ENCODE results near the gene PDIK1L. TPM values are rescaled to one million over a fixed set of nuclear protein-coding genes. Genes with fewer than 3 reads are reported as not detected.

The PDIK1L gene
- total RNA-seq, 1 donor from 2014 or later = 19.4 TPM

DNA sequence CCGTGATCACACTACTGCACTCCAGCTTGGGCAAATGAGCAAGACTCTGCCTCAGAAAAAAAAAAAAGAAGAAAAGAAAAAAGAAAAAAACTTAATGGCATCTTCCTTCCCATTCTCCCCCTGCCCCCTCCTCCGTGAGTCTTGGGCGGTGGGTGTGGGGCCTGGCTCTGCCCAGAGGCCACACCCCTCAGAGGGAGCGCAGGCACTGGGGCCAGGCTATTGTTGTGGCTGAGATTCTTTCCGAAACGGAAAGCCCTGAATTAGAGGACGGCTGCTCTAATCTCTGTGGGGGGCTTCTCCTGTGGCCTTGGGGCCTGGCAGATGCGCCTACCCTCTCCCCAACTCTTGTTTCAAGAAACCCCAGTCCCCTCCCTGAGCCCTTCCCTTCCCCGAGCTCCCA is 43.1 kb downstream of the PDIK1L start:
- no peaks in the 10 kb centered on the region for H3K36me3 Mint-ChIP-seq
- peaks cover 44% of the 10 kb centered on the region for H3K4me1 Mint-ChIP-seq
- no peak overlapping the region for H3K27ac Mint-ChIP-seq
- H3K9me3 Mint-ChIP-seq = no peaks in the 10 kb centered on the region
- peaks cover 2% of the 10 kb centered on the region for H3K27me3 Mint-ChIP-seq (ENCODE audit: low read depth)
- no peak for TF ChIP-seq CTCF (IDR thresholded peaks at IDR 0.05; ENCODE audit: unreplicated experiment)
- no peak for DNase-seq (ENCODE audit: low spot score in 2 of 2, unreplicated experiment in 2 of 2)
- no peak overlapping the region for H3K4me3 Mint-ChIP-seq

DNA sequence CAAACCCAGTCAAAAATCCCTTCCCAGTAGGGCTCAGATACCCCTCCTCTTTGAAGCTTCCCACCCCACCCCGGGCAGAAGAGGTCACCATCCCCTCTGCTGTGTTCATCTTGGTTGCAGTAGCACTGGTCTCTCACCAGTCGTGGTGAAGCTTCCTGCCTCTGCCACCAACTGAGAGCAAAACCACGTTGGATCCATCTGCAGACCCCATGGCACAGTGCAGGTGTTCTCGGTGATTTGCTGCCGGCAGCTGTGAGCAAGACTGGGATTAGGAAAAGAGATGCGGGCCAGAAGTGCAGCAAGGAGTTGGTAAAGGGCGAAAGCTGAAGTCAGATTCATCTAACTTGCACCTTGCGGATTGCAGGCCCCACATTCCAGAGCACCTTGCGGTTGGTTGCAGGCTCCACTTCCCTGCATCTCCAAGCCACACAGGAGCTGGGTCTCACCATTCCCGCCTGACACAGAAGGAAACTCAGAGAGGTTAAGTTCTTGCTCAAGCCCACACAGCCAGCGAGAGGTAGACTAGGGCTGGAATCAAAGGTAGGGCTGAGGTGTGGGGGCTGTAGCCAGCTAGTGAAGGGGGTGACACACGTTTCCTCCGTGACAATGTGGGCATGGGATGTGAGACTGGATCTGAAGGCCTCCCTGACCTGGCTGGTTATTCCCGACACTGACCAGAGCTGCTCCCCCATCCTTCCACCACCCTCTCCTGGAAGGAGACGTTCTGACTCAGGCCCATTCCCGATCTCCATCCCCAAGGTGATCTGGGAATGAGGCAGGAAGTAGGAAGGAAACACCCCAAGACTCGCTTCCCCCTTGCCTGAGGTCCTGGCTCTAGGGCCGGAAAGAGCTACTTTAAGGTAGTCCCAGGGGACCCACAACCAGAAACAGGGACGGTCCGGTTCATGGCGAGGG is 44.0 kb downstream of the PDIK1L start:
- H3K27me3 Mint-ChIP-seq (ENCODE audit: low read depth) = peaks cover 2% of the 10 kb centered on the region

DNA sequence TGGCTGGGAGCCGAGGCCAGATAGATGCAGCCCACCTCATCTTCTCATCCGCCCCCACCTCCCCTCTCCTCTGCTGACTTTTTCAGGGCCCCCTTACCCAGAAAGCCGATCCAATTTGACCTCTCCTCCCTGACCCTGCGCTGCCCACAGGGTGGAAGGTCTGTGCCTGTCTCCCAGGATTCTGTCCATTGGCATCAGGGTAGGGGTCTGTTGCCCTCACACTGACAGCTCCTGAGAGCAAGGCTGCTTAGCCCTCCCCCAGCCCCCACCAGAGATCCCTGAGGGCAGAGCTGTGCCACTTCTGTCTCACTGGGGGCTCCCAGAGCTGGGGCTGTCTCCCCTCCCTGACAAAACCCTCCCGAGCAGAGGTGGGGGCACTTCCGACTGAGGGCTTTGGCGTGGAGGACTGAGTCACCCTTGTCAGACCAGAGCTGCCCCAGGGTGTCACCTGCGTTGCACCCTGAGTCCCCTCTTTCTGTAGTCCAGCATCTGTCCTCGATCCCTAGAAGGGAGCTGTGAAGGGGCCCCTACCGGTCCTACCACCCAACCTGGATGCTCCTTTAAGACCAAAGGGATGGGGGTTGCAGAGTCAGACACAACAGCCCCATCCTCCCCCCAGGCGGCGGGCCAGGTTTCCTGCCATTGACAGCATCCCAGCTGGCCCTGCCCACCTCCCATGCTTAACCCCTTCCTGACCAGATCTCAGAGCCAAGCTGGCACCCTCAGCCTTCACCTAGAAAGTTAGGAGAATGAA is 44.8 kb downstream of the PDIK1L start:
- H3K27ac Mint-ChIP-seq = no peak overlapping the region
- no peak for TF ChIP-seq CTCF (IDR thresholded peaks at IDR 0.05; ENCODE audit: unreplicated experiment)
- no peaks in the 10 kb centered on the region for H3K9me3 Mint-ChIP-seq

More for the DNA sequence above, 44.0 kb downstream of the PDIK1L start:
- no peaks in the 10 kb centered on the region for H3K9me3 Mint-ChIP-seq
- H3K27ac Mint-ChIP-seq = no peak overlapping the region
- no peak for DNase-seq (ENCODE audit: low spot score in 2 of 2, unreplicated experiment in 2 of 2)
- peaks cover 45% of the 10 kb centered on the region for H3K4me1 Mint-ChIP-seq
- H3K4me3 Mint-ChIP-seq = no peak overlapping the region
- no peak for TF ChIP-seq CTCF (IDR thresholded peaks at IDR 0.05; ENCODE audit: unreplicated experiment)
- H3K36me3 Mint-ChIP-seq = no peaks in the 10 kb centered on the region

DNA sequence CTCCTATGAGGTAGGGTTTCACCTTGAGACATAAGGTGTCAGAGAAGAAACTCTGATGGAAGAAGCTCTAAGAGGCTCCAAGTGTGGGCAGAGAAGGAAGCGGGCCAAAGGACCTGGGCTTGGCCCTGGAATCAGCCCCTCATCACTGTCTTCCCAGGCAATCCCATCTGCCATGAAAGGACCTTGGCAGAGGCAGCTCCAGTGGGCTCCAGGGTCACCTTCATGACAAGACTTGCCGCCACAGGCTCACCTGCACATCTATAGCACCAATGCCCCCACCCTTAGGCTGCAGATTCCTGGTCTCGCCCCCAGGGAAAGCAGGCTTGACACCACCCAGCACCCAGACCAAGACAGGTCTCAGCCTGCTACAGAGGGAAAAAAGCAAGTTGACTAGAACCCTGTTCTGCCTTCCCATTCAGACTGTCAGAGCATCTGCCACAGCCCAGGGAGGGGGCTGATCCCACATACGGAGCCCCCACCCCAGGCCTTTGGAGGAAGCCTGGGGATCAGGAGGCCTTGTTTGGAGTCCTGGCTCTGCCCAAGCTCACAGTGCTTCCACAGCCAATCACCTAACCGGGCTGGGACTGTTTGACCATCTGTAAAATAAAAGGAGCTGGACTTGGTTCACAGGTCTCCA is 46.8 kb downstream of the PDIK1L start:
- no peak for DNase-seq (ENCODE audit: low spot score in 2 of 2, unreplicated experiment in 2 of 2)

More for the DNA sequence above, 44.8 kb downstream of the PDIK1L start:
- Mint-ChIP-seq H3K36me3 (no peaks in the 10 kb centered on the region), H3K4me3 (peak overlapping the region; percentile 13), H3K4me1 (peaks cover 50% of the 10 kb centered on the region), H3K27me3 (ENCODE audit: low read depth) (peaks cover 4% of the 10 kb centered on the region)
- no peak for DNase-seq (ENCODE audit: low spot score in 2 of 2, unreplicated experiment in 2 of 2)

More for the DNA sequence above, 46.8 kb downstream of the PDIK1L start:
- Mint-ChIP-seq H3K27me3 (ENCODE audit: low read depth) (peaks cover 6% of the 10 kb centered on the region), H3K27ac (no peak overlapping the region), H3K4me3 (peak overlapping the region; percentile 55), H3K9me3 (no peaks in the 10 kb centered on the region), H3K4me1 (peaks cover 53% of the 10 kb centered on the region), H3K36me3 (no peaks in the 10 kb centered on the region)
- TF ChIP-seq CTCF (IDR thresholded peaks at IDR 0.05; ENCODE audit: unreplicated experiment) = no peak
